Thyroid gland (tissue), 4 donors: Measurements from ENCODE around the gene CC2D2A. TPM values are rescaled to one million over a fixed set of nuclear protein-coding genes. Genes with fewer than 3 reads are reported as not detected.

Experiments used
- DNase-seq, 2 donors: peaks; one replicate each; pipeline ENCODE4 v3.0.0-alpha.2; 2019
- H3K27ac ChIP-seq, 3 donors: fragments of 200-600 bp; sonication (generic); 1 replicate in 2 of 3; 2 replicates in 1 of 3; pipeline ENCODE4 v1.5.1; 2016 to 2019; ENCODE audit warnings: mild to moderate bottlenecking in 1 of 3, moderate library complexity in 1 of 3
- H3K27me3 ChIP-seq: fragments of 200-600 bp; sonication (generic); one replicate; pipeline ENCODE4 v1.5.1; 2019
- H3K36me3 ChIP-seq, 2 donors: fragments of 200-600 bp; sonication (generic); one replicate each; pipeline ENCODE4 v1.5.1; 2016 to 2019
- H3K4me1 ChIP-seq, 2 donors: fragments of 200-600 bp; sonication (generic); one replicate each; pipeline ENCODE4 v1.5.1; 2017 to 2019
- H3K4me3 ChIP-seq, 3 donors: fragments of 200-600 bp; sonication (generic); replicated peaks in 1 of 3; 1 replicate in 2 of 3; 2 replicates in 1 of 3; pipeline ENCODE4 v1.5.1; 2016; ENCODE audit warnings: mild to moderate bottlenecking in 1 of 3
- H3K9me3 ChIP-seq: fragments of 200-600 bp; sonication (generic); one replicate; pipeline ENCODE4 v1.5.1; 2017
- CTCF ChIP-seq, 6 experiments: fragments of 200-600 bp in 3 of 6; fragments of 450-650 bp in 3 of 6; sonication (generic) in 3 of 6; IDR thresholded peaks; one replicate each; pipeline ENCODE4 v1.5.1; 2016 to 2019; ENCODE audit warnings: antibody characterized with exemption in 6 of 6, mild to moderate bottlenecking in 2 of 6, inconsistent platforms in 1 of 6, moderate library complexity in 1 of 6
- POLR2A ChIP-seq, 2 donors: fragments of 450-650 bp; IDR thresholded peaks; one replicate each; pipeline ENCODE4 v1.6.1; 2017; ENCODE audit warnings: antibody characterized with exemption in 2 of 2, mild to moderate bottlenecking in 2 of 2, moderate library complexity in 1 of 2
- WGBS, 2 donors: methylation state at CpG; one replicate each; pipeline ENCODE4 v1.1.5; 2017; 5-methylcytosine and 5-hydroxymethylcytosine counted together
- intact Hi-C: fragments of 100-400 bp; cut with DNase I; formaldehyde crosslinking; loops from one replicate; pipeline ENCODE4 v1.15.1; 2023
- total RNA-seq, 4 donors: library from RNA; depleted of rRNA; stranded (reverse); fragments of >200 nt; gene quantifications; one replicate each; pipeline ENCODE4 v1.2.3, GENCODE V29; 2016

CC2D2A gene
- total RNA-seq, 4 donors from 2014 or later = 13.6 to 25.1 (median 18.7) TPM

- H3K36me3 ChIP-seq = no peaks in the 10 kb centered on the region
These were observed 18.4 kb upstream of the CC2D2A start for GRCh38 chr4:15451181-15451865.

GRCh38 chr4:15451866-15452765 is 17.6 kb upstream of the CC2D2A start:
- H3K36me3 ChIP-seq = no peaks in the 10 kb centered on the region
- no peaks in the 10 kb centered on the region for H3K27me3 ChIP-seq
- DNase-seq = no peak
- TF ChIP-seq POLR2A (IDR thresholded peaks at IDR 0.05) = no peak
- TF ChIP-seq CTCF (IDR thresholded peaks at IDR 0.05) = no peak
- no peak overlapping the region for H3K4me3 ChIP-seq
- H3K4me1 ChIP-seq = peaks cover 0 to 14% of the 10 kb centered on the region in 2 donors
- WGBS, 2 donors = 63 to 64% methylated on average over 4 of the region's 4 CpGs
- intact Hi-C loops = no loop called here
- peak overlapping the region in 2 of 3 donors; percentile 22 to 39 for H3K27ac ChIP-seq
- H3K9me3 ChIP-seq = no peaks in the 10 kb centered on the region

More at GRCh38 chr4:15451181-15451865, 18.4 kb upstream of the CC2D2A start:
- TF ChIP-seq POLR2A (IDR thresholded peaks at IDR 0.05) (no peak), CTCF (IDR thresholded peaks at IDR 0.05) (no peak)
- WGBS, 2 donors = 47 to 58% methylated on average over 1 of the region's 1 CpG
- H3K4me3 ChIP-seq = no peak overlapping the region
- H3K27ac ChIP-seq = peak overlapping the region in 2 of 3 donors; percentile 22 to 39
- intact Hi-C loops = no loop called here
- no peaks in the 10 kb centered on the region for H3K9me3 ChIP-seq
- H3K4me1 ChIP-seq = peaks cover 0 to 14% of the 10 kb centered on the region in 2 donors
- no peak for DNase-seq
- no peaks in the 10 kb centered on the region for H3K27me3 ChIP-seq

GRCh38 chr4:15455290-15455689 is 14.4 kb upstream of the CC2D2A start:
- DNase-seq = no peak
- 91% methylated on average over 3 of the region's 3 CpGs for WGBS, 2 donors
- H3K27me3 ChIP-seq = no peaks in the 10 kb centered on the region
- TF ChIP-seq POLR2A (IDR thresholded peaks at IDR 0.05) (no peak), CTCF (IDR thresholded peaks at IDR 0.05) (no peak)
- peak overlapping the region in 2 of 3 donors; percentile 0 to 52 for H3K27ac ChIP-seq
- intact Hi-C loops = loop anchor here (5.0 kb wide), 1 partner anchor 218 kb away; no protein-coding TSS in a partner anchor
- H3K36me3 ChIP-seq = no peaks in the 10 kb centered on the region
- no peak overlapping the region for H3K4me3 ChIP-seq
- no peaks in the 10 kb centered on the region for H3K9me3 ChIP-seq
- peaks cover 0 to 9% of the 10 kb centered on the region in 2 donors for H3K4me1 ChIP-seq

- no peak overlapping the region for H3K4me3 ChIP-seq
- no peaks in the 10 kb centered on the region for H3K4me1 ChIP-seq
- H3K36me3 ChIP-seq = no peaks in the 10 kb centered on the region
- no peaks in the 10 kb centered on the region for H3K9me3 ChIP-seq
- TF ChIP-seq CTCF (IDR thresholded peaks at IDR 0.05) (peak; percentile 41 to 82 (median 74)), POLR2A (IDR thresholded peaks at IDR 0.05) (no peak)
- intact Hi-C loops = loop anchor here (5.0 kb wide), 1 partner anchor 220 kb away; no protein-coding TSS in a partner anchor
- DNase-seq = no peak
- 35 to 37% methylated on average over 7 of the region's 7 CpGs for WGBS, 2 donors
- H3K27ac ChIP-seq = peak overlapping the region in 1 of 3 donors; percentile 2
- H3K27me3 ChIP-seq = no peaks in the 10 kb centered on the region
These were observed 12.1 kb upstream of the CC2D2A start for GRCh38 chr4:15457406-15458201.
